Body of pancreas (tissue), 4 donors: ENCODE measurements around the gene SEC14L1. TPM values are rescaled to one million over a fixed set of nuclear protein-coding genes. Genes with fewer than 3 reads are reported as not detected.

Source experiments
- ATAC-seq: fragments of 150-250 bp; one replicate; pipeline ENCODE4 v1.9.1; 2016
- DNase-seq, 4 donors: peaks; one replicate each; pipeline ENCODE4 v3.0.0-alpha.2; 2019
- H3K27ac ChIP-seq, 4 donors: fragments of 200-600 bp; sonication (generic); 1 replicate in 3 of 4; 2 replicates in 1 of 4; pipeline versions ENCODE4 v1.5.1 to v1.6.1; 2016 to 2019; ENCODE audit warnings: mild to moderate bottlenecking in 1 of 4, mixed read lengths in 1 of 4, moderate library complexity in 1 of 4
- H3K27me3 ChIP-seq, 2 donors: fragments of 200-600 bp; sonication (generic); one replicate each; pipeline ENCODE4 v1.6.0; 2016; ENCODE audit warnings: mild to moderate bottlenecking in 1 of 2
- H3K36me3 ChIP-seq, 2 donors: fragments of 200-600 bp; sonication (generic); replicated peaks in 1 of 2; 2 replicates each; pipeline ENCODE4 v1.5.1; 2016; ENCODE audit warnings: low read depth in 2 of 2; ENCODE audit not compliant: insufficient read depth in 1 of 2
- H3K4me1 ChIP-seq: fragments of 200-600 bp; sonication (generic); one replicate; pipeline ENCODE4 v1.6.0; 2016
- H3K4me3 ChIP-seq, 2 donors: fragments of 200-600 bp; sonication (generic); 1 replicate in 1 of 2; 2 replicates in 1 of 2; pipeline ENCODE4 v1.5.1; 2016 to 2019
- H3K9me3 ChIP-seq, 3 donors: fragments of 200-600 bp; sonication (generic); 1 replicate in 2 of 3; 2 replicates in 1 of 3; pipeline ENCODE4 v1.5.1; 2016
- CTCF ChIP-seq, 7 experiments: fragments of 450-650 bp in 4 of 7; fragments of 200-600 bp in 3 of 7; sonication (generic) in 3 of 7; IDR thresholded peaks; one replicate each; pipeline ENCODE4 v1.5.1; 2016 to 2019; ENCODE audit warnings: antibody characterized with exemption in 7 of 7
- POLR2A ChIP-seq, 3 donors: fragments of 450-650 bp; IDR thresholded peaks; one replicate each; pipeline ENCODE4 v1.6.1; 2016; ENCODE audit warnings: antibody characterized with exemption in 3 of 3, mild to moderate bottlenecking in 2 of 3
- WGBS, 2 donors: methylation state at CpG; one replicate each; pipeline ENCODE4 v1.1.5; 2017; 5-methylcytosine and 5-hydroxymethylcytosine counted together
- intact Hi-C: fragments of 100-400 bp; cut with DNase I; formaldehyde crosslinking; loops from one replicate; pipeline ENCODE4 v1.15.1; 2023
- total RNA-seq, 2 donors: library from RNA; depleted of rRNA; stranded (reverse); fragments of >200 nt; gene quantifications; one replicate each; pipeline ENCODE4 v1.1.0, GENCODE V29; 2016

The SEC14L1 gene
- total RNA-seq, 2 donors from 2014 or later = 22.1 to 36.8 TPM

GRCh38 chr17:77163001-77163400 is 22.2 kb downstream of the SEC14L1 start:
- WGBS, 2 donors = 46 to 47% methylated on average over 10 of the region's 10 CpGs
- Histone ChIP-seq H3K27me3 (no peaks in the 10 kb centered on the region), H3K36me3 (no peaks in the 10 kb centered on the region), H3K27ac (peak overlapping the region; percentile 61 to 76 (median 72)), H3K4me1 (peaks cover 52% of the 10 kb centered on the region), H3K9me3 (peaks cover 0 to 6% (median 0%) of the 10 kb centered on the region in 3 donors), H3K4me3 (no peak overlapping the region)
- DNase-seq = peak in 3 of 4 donors; percentile 41 to 67 (median 62)
- TF ChIP-seq CTCF (IDR thresholded peaks at IDR 0.05) (no peak), POLR2A (IDR thresholded peaks at IDR 0.05) (peak in 2 of 3 donors; percentile 39 to 48)
- peak; percentile 81 for ATAC-seq
- intact Hi-C loops = no loop called here

DNA sequence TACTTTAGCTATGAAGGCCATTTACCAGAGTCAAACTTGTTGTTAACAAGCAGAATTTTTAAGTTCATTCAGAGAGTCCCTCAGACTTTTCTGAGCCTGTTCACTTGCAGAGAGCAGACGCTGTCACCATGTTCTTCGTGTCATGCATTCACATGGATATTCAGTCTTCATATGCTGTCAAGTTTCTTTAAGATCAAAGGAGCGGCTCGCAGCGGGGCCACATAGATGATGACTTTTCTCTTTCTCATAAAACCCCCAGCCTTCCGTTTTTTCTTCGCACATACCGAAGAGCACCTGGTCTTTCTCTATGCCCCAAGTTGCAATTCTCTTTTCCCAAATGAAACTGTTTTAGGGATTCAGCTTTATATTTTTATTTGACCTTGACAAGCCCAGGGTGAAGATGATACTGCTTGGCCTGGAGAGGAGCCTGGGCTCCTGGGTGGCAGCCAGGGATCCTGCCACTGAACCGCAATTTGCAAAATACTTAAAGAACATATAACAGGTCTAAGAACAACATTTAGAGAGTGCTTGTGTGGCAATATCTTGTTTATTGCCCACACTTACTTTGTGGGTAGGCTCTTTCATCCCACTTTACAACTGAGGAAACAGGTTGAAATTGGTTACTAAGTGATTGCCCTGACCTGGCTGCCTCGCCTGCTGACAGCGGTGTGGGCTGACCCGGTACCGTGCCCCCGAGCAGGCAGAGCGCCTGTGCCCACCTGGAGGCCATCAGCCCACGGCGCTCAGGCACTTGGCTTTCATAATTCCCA is 22.9 kb downstream of the SEC14L1 start:
- no peak for ATAC-seq
- Histone ChIP-seq H3K4me1 (peaks cover 52% of the 10 kb centered on the region), H3K4me3 (no peak overlapping the region), H3K36me3 (no peaks in the 10 kb centered on the region), H3K27ac (peak overlapping the region; percentile 61 to 76 (median 72)), H3K27me3 (no peaks in the 10 kb centered on the region), H3K9me3 (peaks cover 0 to 10% (median 0%) of the 10 kb centered on the region in 3 donors)
- TF ChIP-seq POLR2A (IDR thresholded peaks at IDR 0.05) (no peak), CTCF (IDR thresholded peaks at IDR 0.05) (no peak)
- WGBS, 2 donors = 53 to 57% methylated on average over 12 to 17 of the region's 17 CpGs
- intact Hi-C loops = no loop called here
- no peak for DNase-seq

- peak overlapping the region; percentile 39 to 76 (median 67) for H3K27ac ChIP-seq
- H3K36me3 ChIP-seq = no peaks in the 10 kb centered on the region
- no peak for TF ChIP-seq POLR2A (IDR thresholded peaks at IDR 0.05)
- no peak for TF ChIP-seq CTCF (IDR thresholded peaks at IDR 0.05)
- intact Hi-C loops = no loop called here
- 23 to 30% methylated on average over 7 of the region's 7 CpGs for WGBS, 2 donors
- peaks cover 51% of the 10 kb centered on the region for H3K4me1 ChIP-seq
- H3K9me3 ChIP-seq = peaks cover 0 to 10% (median 0%) of the 10 kb centered on the region in 3 donors
- ATAC-seq = peak; percentile 43
- DNase-seq = no peak
- H3K4me3 ChIP-seq = no peak overlapping the region
- H3K27me3 ChIP-seq = no peaks in the 10 kb centered on the region
These were observed 23.8 kb downstream of the SEC14L1 start for GRCh38 chr17:77164483-77165091.

DNA sequence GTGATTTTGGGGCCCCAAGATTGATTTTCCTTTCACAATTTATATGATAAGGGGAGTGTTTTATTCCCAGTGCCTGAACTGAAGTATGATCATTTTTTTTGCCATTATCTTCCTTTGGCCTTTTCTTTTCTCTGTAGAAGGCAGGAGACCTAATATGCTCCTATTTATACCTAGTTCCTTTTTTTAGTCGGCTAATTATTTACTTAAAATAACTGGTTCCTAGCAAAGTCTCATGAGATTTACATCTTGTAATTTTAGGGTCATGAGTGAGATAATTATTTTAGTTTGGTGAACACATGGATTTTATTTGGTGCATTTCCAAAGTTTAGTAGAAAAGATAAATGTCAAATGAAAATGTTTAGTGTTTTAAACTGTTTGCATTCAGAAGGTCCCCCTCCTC is 24.8 kb downstream of the SEC14L1 start:
- Histone ChIP-seq H3K36me3 (no peaks in the 10 kb centered on the region), H3K4me1 (peaks cover 41% of the 10 kb centered on the region), H3K27ac (peak overlapping the region; percentile 39 to 76 (median 67)), H3K9me3 (peaks cover 0 to 10% (median 0%) of the 10 kb centered on the region in 3 donors), H3K4me3 (no peak overlapping the region), H3K27me3 (no peaks in the 10 kb centered on the region)
- intact Hi-C loops = no loop called here
- ATAC-seq = no peak
- TF ChIP-seq POLR2A (IDR thresholded peaks at IDR 0.05) = no peak
- no peak for TF ChIP-seq CTCF (IDR thresholded peaks at IDR 0.05)
- 0 to 13% methylated on average over 1 of the region's 1 CpG for WGBS, 2 donors
- no peak for DNase-seq
